Fibroblast of lung (primary cell): ENCODE measurements around the gene CASP8.

ENCODE experiments used
- EZH2 ChIP-seq: IDR thresholded peaks from 2 replicates; pipeline ENCODE4 v1.5.1; 2012; ENCODE audit warnings: low read length, control low read depth, mild to moderate bottlenecking; ENCODE audit errors: missing control alignments
- TF ChIP-seq, protein P1 (sequence below), 2 donors: IDR thresholded peaks in 1 of 2; conservative IDR thresholded peaks in 1 of 2; 1 replicate in 1 of 2; 2 replicates in 1 of 2; pipeline ENCODE4 v1.5.1; 2011 to 2012; ENCODE audit warnings: low read length in 2 of 2, control low read depth in 1 of 2, inconsistent platforms in 1 of 2, low read depth in 1 of 2, mild to moderate bottlenecking in 1 of 2

DNA sequence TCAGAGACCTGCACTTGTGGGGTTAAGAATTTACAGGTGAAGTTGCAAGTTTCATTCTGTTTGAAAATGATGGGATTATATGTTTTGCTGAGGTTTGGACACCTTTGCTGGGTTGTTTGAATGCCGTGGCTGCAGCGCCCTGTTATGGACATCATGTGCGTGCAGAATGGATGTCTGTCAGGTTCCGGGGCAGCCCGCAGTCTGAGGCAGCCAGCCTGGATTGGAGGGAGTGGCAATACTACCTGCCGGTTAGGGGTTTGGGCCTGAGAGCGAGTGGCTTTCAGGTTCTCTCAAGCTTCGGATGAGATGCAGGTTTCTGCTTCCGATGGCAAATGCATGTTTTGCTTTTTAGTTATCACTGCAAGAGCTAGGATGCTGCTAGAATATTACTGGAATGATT, 1.1 kb downstream of the CASP8 start:
- TF ChIP-seq, protein P1, sequence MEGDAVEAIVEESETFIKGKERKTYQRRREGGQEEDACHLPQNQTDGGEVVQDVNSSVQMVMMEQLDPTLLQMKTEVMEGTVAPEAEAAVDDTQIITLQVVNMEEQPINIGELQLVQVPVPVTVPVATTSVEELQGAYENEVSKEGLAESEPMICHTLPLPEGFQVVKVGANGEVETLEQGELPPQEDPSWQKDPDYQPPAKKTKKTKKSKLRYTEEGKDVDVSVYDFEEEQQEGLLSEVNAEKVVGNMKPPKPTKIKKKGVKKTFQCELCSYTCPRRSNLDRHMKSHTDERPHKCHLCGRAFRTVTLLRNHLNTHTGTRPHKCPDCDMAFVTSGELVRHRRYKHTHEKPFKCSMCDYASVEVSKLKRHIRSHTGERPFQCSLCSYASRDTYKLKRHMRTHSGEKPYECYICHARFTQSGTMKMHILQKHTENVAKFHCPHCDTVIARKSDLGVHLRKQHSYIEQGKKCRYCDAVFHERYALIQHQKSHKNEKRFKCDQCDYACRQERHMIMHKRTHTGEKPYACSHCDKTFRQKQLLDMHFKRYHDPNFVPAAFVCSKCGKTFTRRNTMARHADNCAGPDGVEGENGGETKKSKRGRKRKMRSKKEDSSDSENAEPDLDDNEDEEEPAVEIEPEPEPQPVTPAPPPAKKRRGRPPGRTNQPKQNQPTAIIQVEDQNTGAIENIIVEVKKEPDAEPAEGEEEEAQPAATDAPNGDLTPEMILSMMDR (conservative IDR thresholded peaks at IDR 0.05 in 1 of 2, IDR thresholded peaks at IDR 0.05 in 1 of 2; ENCODE audit: low read depth in 1 of 2, low read length in 2 of 2), result no peak
- no peak for TF ChIP-seq EZH2
